Aorta (tissue), 5 donors: Measurements from ENCODE around the gene SEMG1. TPM values are rescaled to one million over a fixed set of nuclear protein-coding genes. Genes with fewer than 3 reads are reported as not detected.

ENCODE experiments used
- ATAC-seq: fragments of 200-7000 bp; cut with Tn5 transposase; one replicate; pipeline ENCODE4 v1.9.1; 2022; ENCODE audit warnings: moderate library complexity; ENCODE audit not compliant: low FRiP score
- DNase-seq, 2 donors: peaks; one replicate each; pipeline ENCODE4 v3.0.0-alpha.2; 2020
- H3K27ac ChIP-seq, 2 donors: one replicate each; pipeline ENCODE4 v1.5.1; 2013; ENCODE audit warnings: low read length in 2 of 2, mild to moderate bottlenecking in 2 of 2, moderate library complexity in 2 of 2, control low read depth in 1 of 2, inconsistent platforms in 1 of 2, low read depth in 1 of 2
- H3K27me3 ChIP-seq, 2 donors: one replicate each; pipeline ENCODE4 v1.6.1; 2013; ENCODE audit warnings: control low read depth in 1 of 2, low read length in 1 of 2, mild to moderate bottlenecking in 1 of 2, moderate library complexity in 1 of 2; ENCODE audit not compliant: insufficient read depth in 2 of 2, control insufficient read depth in 1 of 2
- H3K36me3 ChIP-seq, 2 donors: one replicate each; pipeline ENCODE4 v1.6.1; 2013; ENCODE audit warnings: control low read depth in 1 of 2, low read length in 1 of 2, mild to moderate bottlenecking in 1 of 2; ENCODE audit not compliant: insufficient read depth in 2 of 2, control insufficient read depth in 1 of 2
- H3K4me1 ChIP-seq, 2 donors: one replicate each; pipeline ENCODE4 v1.6.1; 2013; ENCODE audit warnings: low read length in 2 of 2, control low read depth in 1 of 2, mild to moderate bottlenecking in 1 of 2, moderate library complexity in 1 of 2; ENCODE audit not compliant: insufficient read depth in 2 of 2, control insufficient read depth in 1 of 2
- H3K4me3 ChIP-seq, 2 donors: one replicate each; pipeline ENCODE4 v1.5.1; 2013; ENCODE audit warnings: low read length in 2 of 2, control low read depth in 1 of 2, mild to moderate bottlenecking in 1 of 2
- H3K9me3 ChIP-seq: one replicate; pipeline ENCODE4 v1.6.1; 2013; ENCODE audit warnings: mild to moderate bottlenecking, low read length; ENCODE audit not compliant: control insufficient read depth
- WGBS, 2 donors: extraction: QIAGEN DNeasy Blood & Tissue Kit; methylation state at CpG; one replicate each; pipeline ENCODE4 v1.1.7; 2013; 5-methylcytosine and 5-hydroxymethylcytosine counted together
- intact Hi-C, 2 donors: fragments of 100-400 bp; cut with DNase I; formaldehyde crosslinking; loops; one replicate each; pipeline versions ENCODE4 v1.14.2 to v1.15.0; 2022
- polyA plus RNA-seq, 2 donors: library from polyadenylated mRNA; stranded (reverse); fragments of 200-250 nt; gene quantifications; one replicate each; pipeline ENCODE4 v1.2.3, GENCODE V29; 2013
- total RNA-seq, 2 donors: library from RNA; stranded (reverse); fragmentation: NEBNext Ultra II Directional; extraction: Animal tissue kit (Norgen Biotek cat#: 25700); gene quantifications; one replicate each; pipeline ENCODE4 v1.2.1, GENCODE V29; 2021
- donor health status: healthy with polysubstance abuse.
- donor health status: Bipolar disorder and iron deficiency.
- donor health status: DM: no; HTN: no; CAD: no.
- donor health status: DM: no; HTN: no; CAD: no.
- donor health status: DM: yes; HTN: yes; CAD: no.

SEMG1 gene
- total and polyA plus RNA-seq, 4 donors = not detected

GRCh38 chr20:45212836-45213235 is 6.0 kb downstream of the SEMG1 start:
- 78 to 82% methylated on average over 3 of the region's 3 CpGs for WGBS, 2 donors

GRCh38 chr20:45218124-45218523 is 11.3 kb downstream of the SEMG1 start:
- intact Hi-C loops = no loop called here

More at GRCh38 chr20:45212836-45213235, 6.0 kb downstream of the SEMG1 start:
- intact Hi-C loops = no loop called here
- no peak for DNase-seq
- Histone ChIP-seq H3K27me3 (no peaks in the 10 kb centered on the region), H3K9me3 (no peaks in the 10 kb centered on the region), H3K36me3 (no peaks in the 10 kb centered on the region), H3K4me1 (no peaks in the 10 kb centered on the region), H3K4me3 (no peak overlapping the region), H3K27ac (no peak overlapping the region)
- ATAC-seq = no peak

GRCh38 chr20:45218636-45219035 is 11.8 kb downstream of the SEMG1 start:
- Histone ChIP-seq H3K4me1 (no peaks in the 10 kb centered on the region), H3K27ac (no peak overlapping the region), H3K27me3 (no peaks in the 10 kb centered on the region), H3K4me3 (no peak overlapping the region), H3K36me3 (no peaks in the 10 kb centered on the region), H3K9me3 (no peaks in the 10 kb centered on the region)
- 77 to 79% methylated on average over 2 of the region's 2 CpGs for WGBS, 2 donors
- intact Hi-C loops = no loop called here
- ATAC-seq (no peak), DNase-seq (no peak)

More at GRCh38 chr20:45218124-45218523, 11.3 kb downstream of the SEMG1 start:
- DNase-seq (no peak), ATAC-seq (no peak)
- Histone ChIP-seq H3K4me3 (no peak overlapping the region), H3K9me3 (no peaks in the 10 kb centered on the region), H3K36me3 (no peaks in the 10 kb centered on the region), H3K27me3 (no peaks in the 10 kb centered on the region), H3K27ac (no peak overlapping the region), H3K4me1 (no peaks in the 10 kb centered on the region)
- WGBS, 2 donors = 68 to 75% methylated on average over 4 of the region's 4 CpGs

- DNase-seq (no peak), ATAC-seq (no peak)
- intact Hi-C loops = no loop called here
- H3K27ac ChIP-seq = no peak within 1 kb of the TSS
- no peaks in the 10 kb centered on the region for H3K36me3 ChIP-seq
- H3K9me3 ChIP-seq = no peaks in the 10 kb centered on the region
- H3K27me3 ChIP-seq = no peaks in the 10 kb centered on the region
- WGBS, 2 donors = 92 to 93% methylated on average over 4 of the region's 4 CpGs
- no peaks in the 10 kb centered on the region for H3K4me1 ChIP-seq
- H3K4me3 ChIP-seq = no peak within 1 kb of the TSS
These were observed 14.2 kb downstream of the SEMG1 start, which contains the start of gene SEMG2 for GRCh38 chr20:45221076-45221475. TSS of gene SEMG2 (plus strand) at chr20:45221373. CDS start at chr20:45221390, 17 bp downstream.

- Histone ChIP-seq H3K27ac (no peak overlapping the region), H3K4me3 (no peak overlapping the region), H3K9me3 (no peaks in the 10 kb centered on the region), H3K36me3 (no peaks in the 10 kb centered on the region), H3K4me1 (no peaks in the 10 kb centered on the region), H3K27me3 (no peaks in the 10 kb centered on the region)
- intact Hi-C loops = no loop called here
- DNase-seq = no peak
- ATAC-seq = no peak
These were observed 16.3 kb downstream of the SEMG1 start for GRCh38 chr20:45223136-45223535.

GRCh38 chr20:45226287-45226686 is 19.5 kb downstream of the SEMG1 start:
- no peak overlapping the region for H3K27ac ChIP-seq
- no peak for DNase-seq
- peaks cover under 1% of the 10 kb centered on the region for H3K9me3 ChIP-seq
- H3K4me1 ChIP-seq = no peaks in the 10 kb centered on the region
- no peak overlapping the region for H3K4me3 ChIP-seq
- WGBS, 2 donors = 62 to 84% methylated on average over 1 of the region's 1 CpG
- H3K36me3 ChIP-seq = no peaks in the 10 kb centered on the region
- no peaks in the 10 kb centered on the region for H3K27me3 ChIP-seq
- intact Hi-C loops = no loop called here
- no peak for ATAC-seq

GRCh38 chr20:45229264-45230056 is 22.6 kb downstream of the SEMG1 start:
- DNase-seq (no peak), ATAC-seq (no peak)
- Histone ChIP-seq H3K4me3 (no peak overlapping the region), H3K9me3 (peaks cover 2% of the 10 kb centered on the region), H3K27me3 (no peaks in the 10 kb centered on the region), H3K27ac (no peak overlapping the region), H3K4me1 (no peaks in the 10 kb centered on the region), H3K36me3 (no peaks in the 10 kb centered on the region)
- 65 to 68% methylated on average over 18 of the region's 18 CpGs for WGBS, 2 donors
- intact Hi-C loops = no loop called here

GRCh38 chr20:45230631-45231030 is 23.8 kb downstream of the SEMG1 start:
- no peak for DNase-seq
- intact Hi-C loops = no loop called here

GRCh38 chr20:45235995-45236394 is 29.2 kb downstream of the SEMG1 start:
- no peaks in the 10 kb centered on the region for H3K4me1 ChIP-seq
- WGBS, 2 donors = 60 to 68% methylated on average over 4 of the region's 4 CpGs
- intact Hi-C loops = no loop called here
- H3K9me3 ChIP-seq = peaks cover 10% of the 10 kb centered on the region
- no peaks in the 10 kb centered on the region for H3K27me3 ChIP-seq
- DNase-seq (no peak), ATAC-seq (no peak)
- H3K36me3 ChIP-seq = no peaks in the 10 kb centered on the region
- no peak overlapping the region for H3K4me3 ChIP-seq
- no peak overlapping the region for H3K27ac ChIP-seq

More at GRCh38 chr20:45230631-45231030, 23.8 kb downstream of the SEMG1 start:
- ATAC-seq = no peak
- Histone ChIP-seq H3K36me3 (no peaks in the 10 kb centered on the region), H3K9me3 (peaks cover 5% of the 10 kb centered on the region), H3K27ac (no peak overlapping the region), H3K4me3 (no peak overlapping the region), H3K4me1 (no peaks in the 10 kb centered on the region), H3K27me3 (no peaks in the 10 kb centered on the region)
- 62 to 67% methylated on average over 9 of the region's 9 CpGs for WGBS, 2 donors
